HepG2 (cell line): ENCODE data around the gene CCDC148. TPM values are rescaled to one million over a fixed set of nuclear protein-coding genes. Genes with fewer than 3 reads are reported as not detected.

Experiments used
- DMTF1 ChIP-seq: sonication (generic); formaldehyde crosslinking; IDR thresholded peaks from 2 replicates; pipeline ENCODE4 v1.4.0; 2020; ENCODE audit warnings: mild to moderate bottlenecking, missing genetic modification reagents
- DR1 ChIP-seq: sonication (generic); formaldehyde crosslinking; IDR thresholded peaks from 2 replicates; pipeline ENCODE4 v1.8.0; 2021; ENCODE audit warnings: mild to moderate bottlenecking, missing genetic modification reagents, inconsistent platforms
- DRAP1 ChIP-seq: IDR thresholded peaks from 2 replicates; pipeline ENCODE4 v1.6.1; 2016; ENCODE audit warnings: missing genetic modification reagents, missing compliant biosample characterization
- HNF1B ChIP-seq: sonication (generic); formaldehyde crosslinking; IDR thresholded peaks from 2 replicates; pipeline ENCODE4 v1.5.1; 2020; ENCODE audit warnings: mild to moderate bottlenecking, moderate library complexity, missing genetic modification reagents
- JUND ChIP-seq: sonication (generic); formaldehyde crosslinking; IDR thresholded peaks from 2 replicates; pipeline ENCODE4 v1.8.0; 2022; ENCODE audit warnings: mild to moderate bottlenecking, missing genetic modification reagents
- MED1 ChIP-seq: sonication (generic); formaldehyde crosslinking; IDR thresholded peaks from 2 replicates; pipeline ENCODE4 v1.4.0; 2020; ENCODE audit warnings: missing genetic modification reagents
- MXD3 ChIP-seq: IDR thresholded peaks from 2 replicates; pipeline ENCODE4 v1.6.1; 2016; ENCODE audit warnings: mild to moderate bottlenecking, missing biosample characterization, missing genetic modification reagents
- NR2C2 ChIP-seq: sonication (generic); formaldehyde crosslinking; IDR thresholded peaks from 2 replicates; pipeline ENCODE4 v1.4.0; 2020; ENCODE audit warnings: missing genetic modification reagents, mild to moderate bottlenecking, moderate library complexity, borderline replicate concordance
- PATZ1 ChIP-seq: sonication (generic); formaldehyde crosslinking; IDR thresholded peaks from 2 replicates; pipeline ENCODE4 v1.4.0; 2020; ENCODE audit warnings: missing genetic modification reagents
- RFXANK ChIP-seq: IDR thresholded peaks from 2 replicates; pipeline ENCODE4 v1.6.1; 2016
- SALL2 ChIP-seq: sonication (generic); formaldehyde crosslinking; IDR thresholded peaks from 2 replicates; pipeline ENCODE4 v1.8.1; 2023; ENCODE audit warnings: mild to moderate bottlenecking, missing genetic modification reagents, inconsistent platforms
- TEAD3 ChIP-seq: optimal IDR thresholded peaks from 2 replicates; pipeline ENCODE3; 2016; ENCODE audit warnings: borderline replicate concordance
- THAP7 ChIP-seq: sonication (generic); formaldehyde crosslinking; IDR thresholded peaks from 2 replicates; pipeline ENCODE4 v1.8.1; 2023; ENCODE audit warnings: mild to moderate bottlenecking, missing genetic modification reagents
- ZNF253 ChIP-seq: sonication (generic); formaldehyde crosslinking; IDR thresholded peaks from 2 replicates; pipeline ENCODE4 v1.8.0; 2022; ENCODE audit warnings: mild to moderate bottlenecking, missing genetic modification reagents, borderline replicate concordance
- ZNF3 ChIP-seq: IDR thresholded peaks from 2 replicates; pipeline ENCODE4 v1.7.0; 2017; ENCODE audit warnings: inconsistent platforms
- ZNF556 ChIP-seq: sonication (generic); formaldehyde crosslinking; IDR thresholded peaks from 2 replicates; pipeline ENCODE4 v1.4.0; 2020; ENCODE audit warnings: mild to moderate bottlenecking, missing genetic modification reagents, borderline replicate concordance
- ZNF7 ChIP-seq: IDR thresholded peaks from 2 replicates; pipeline ENCODE4 v1.6.1; 2016; ENCODE audit warnings: missing biosample characterization, missing genetic modification reagents
- ZNF746 ChIP-seq: sonication (generic); formaldehyde crosslinking; IDR thresholded peaks from 2 replicates; pipeline ENCODE4 v1.8.0; 2022; ENCODE audit warnings: mild to moderate bottlenecking, missing genetic modification reagents
- ZNF790 ChIP-seq: sonication (generic); formaldehyde crosslinking; IDR thresholded peaks from 2 replicates; pipeline ENCODE4 v1.8.0; 2022; ENCODE audit warnings: missing genetic modification reagents, mild to moderate bottlenecking, borderline replicate concordance
- ZNF839 ChIP-seq: sonication (generic); formaldehyde crosslinking; IDR thresholded peaks from 2 replicates; pipeline ENCODE4 v1.4.0; 2020; ENCODE audit warnings: missing genetic modification reagents, mild to moderate bottlenecking, borderline replicate concordance
- polyA plus RNA-seq, 8 experiments: library from polyadenylated mRNA; depleted of rRNA in 3 of 8; stranded (reverse) in 7 of 8; unstranded in 1 of 8; fragments of >200 nt; fragmentation: Illumina TruSeq in 4 of 8; extraction: Trizol in 4 of 8; gene quantifications; 2 replicates each; pipeline versions ENCODE4 v1.2.1 to v1.2.3, GENCODE V29; 2011 to 2016; ENCODE audit warnings: low read depth in 4 of 8, missing spikeins in 1 of 8, mixed read lengths in 1 of 8; ENCODE audit not compliant: insufficient read depth in 1 of 8
- total RNA-seq, 5 experiments: library from RNA; depleted of rRNA; stranded (reverse); fragments of >200 nt; fragmentation: Illumina TruSeq; extraction: Trizol; gene quantifications; 2 replicates each; pipeline ENCODE4 v1.2.3, GENCODE V29; 2016; ENCODE audit warnings: low read depth in 1 of 5

CCDC148 gene
- total and polyA plus RNA-seq, 2 of the 13 experiments (the other 11 are each of a cell fraction or from before 2014, with no cell fraction given), result 0.30 to 0.49 TPM

- TF ChIP-seq ZNF7 (CRISPR knock-in tag), result no peak
- no peak for TF ChIP-seq DR1
- TF ChIP-seq SALL2 (CRISPR knock-in tag), result no peak
- TF ChIP-seq DMTF1 (CRISPR knock-in tag), result no peak
- peak; percentile 75 for TF ChIP-seq MED1
- no peak for TF ChIP-seq TEAD3 (CRISPR knock-in tag)
- TF ChIP-seq PATZ1, result no peak; the same call in 1 of the 2 replicates
- TF ChIP-seq RFXANK (CRISPR knock-in tag), result peak; percentile 97
- TF ChIP-seq ZNF3 (CRISPR knock-in tag), result no peak
- no peak for TF ChIP-seq HNF1B
- no peak for TF ChIP-seq MXD3
- no peak for TF ChIP-seq ZNF746 (CRISPR knock-in tag)
- TF ChIP-seq ZNF556 (CRISPR knock-in tag), result no peak
- TF ChIP-seq NR2C2 (CRISPR knock-in tag), result no peak
- peak; percentile 27; the same call in 1 of the 2 replicates for TF ChIP-seq DRAP1
- TF ChIP-seq ZNF839 (CRISPR knock-in tag), result no peak
- TF ChIP-seq ZNF790 (CRISPR knock-in tag), result no peak
- no peak for TF ChIP-seq THAP7 (CRISPR knock-in tag)
- TF ChIP-seq JUND (CRISPR knock-in tag), result no peak
- TF ChIP-seq ZNF253 (CRISPR knock-in tag), result no peak
These were observed 329.2 kb downstream of the CCDC148 start (continued) for GRCh38 chr2:158127380-158127804.
